Measurements from ENCODE around the gene ZBTB32. TPM values are rescaled to one million over a fixed set of nuclear protein-coding genes. Genes with fewer than 3 reads are reported as not detected.

The ZBTB32 gene
- total RNA-seq, 2 experiments from 2014 or later, result 2.2 to 3.3 TPM

DNA sequence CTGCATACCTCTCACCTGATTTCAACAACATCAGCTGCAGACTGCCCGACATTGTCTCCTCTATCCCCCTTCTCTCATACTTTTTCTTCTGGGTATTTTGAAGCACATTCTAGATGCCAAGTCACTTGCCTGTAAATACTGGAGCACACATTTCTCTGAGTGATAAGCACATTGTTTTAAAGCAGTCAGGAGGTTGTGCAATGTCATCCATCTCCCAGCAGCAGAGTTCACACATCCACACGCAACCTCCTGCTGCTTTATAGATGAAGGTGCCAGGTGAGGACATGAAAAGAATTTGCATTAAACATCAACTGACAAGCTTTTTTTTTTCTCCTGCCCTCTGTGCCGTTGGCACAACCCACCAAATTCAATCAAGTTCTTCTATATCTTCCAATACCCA, 32.5 kb upstream of the ZBTB32 start:
- Mint-ChIP-seq H3K27me3 (peaks cover 24% of the 10 kb centered on the region), H3K9me3 (no peaks in the 10 kb centered on the region), H3K4me1 (ENCODE audit: low read depth) (peaks cover 10% of the 10 kb centered on the region), H3K36me3 (ENCODE audit: low read depth) (no peaks in the 10 kb centered on the region), H3K4me3 (no peak overlapping the region), H3K27ac (no peak overlapping the region)
- DNase-seq, result no peak
- Histone ChIP-seq H3K9me3 (ENCODE audit: control insufficient read depth in 1 of 2, insufficient read depth in 1 of 2, low read length in 2 of 2) (no peaks in the 10 kb centered on the region), H3K4me3 (ENCODE audit: low read length) (no peak overlapping the region), H3K36me3 (ENCODE audit: insufficient read depth, low read length) (no peaks in the 10 kb centered on the region), H3K27ac (ENCODE audit: low read depth in 1 of 2, low read length in 2 of 2) (no peak overlapping the region), H3K27me3 (ENCODE audit: control insufficient read depth in 1 of 2, insufficient read depth in 2 of 2, low read length in 2 of 2) (peaks cover 11 to 13% of the 10 kb centered on the region in 2 experiments), H3K4me1 (ENCODE audit: insufficient read depth, low read length) (peaks cover 12% of the 10 kb centered on the region)
- POLR2A ChIA-PET, result no interaction called here
- CTCF ChIA-PET, result no interaction called here
- no peak for ATAC-seq (ENCODE audit: poor library complexity)
- intact Hi-C loops (cut with DNase I, micrococcal nuclease), result loop anchor here in 1 of 2 experiments (10.0 kb wide), 1 partner anchor 107 kb away; the partner anchor contains the start of gene ATP4A
- TF ChIP-seq, protein P1, sequence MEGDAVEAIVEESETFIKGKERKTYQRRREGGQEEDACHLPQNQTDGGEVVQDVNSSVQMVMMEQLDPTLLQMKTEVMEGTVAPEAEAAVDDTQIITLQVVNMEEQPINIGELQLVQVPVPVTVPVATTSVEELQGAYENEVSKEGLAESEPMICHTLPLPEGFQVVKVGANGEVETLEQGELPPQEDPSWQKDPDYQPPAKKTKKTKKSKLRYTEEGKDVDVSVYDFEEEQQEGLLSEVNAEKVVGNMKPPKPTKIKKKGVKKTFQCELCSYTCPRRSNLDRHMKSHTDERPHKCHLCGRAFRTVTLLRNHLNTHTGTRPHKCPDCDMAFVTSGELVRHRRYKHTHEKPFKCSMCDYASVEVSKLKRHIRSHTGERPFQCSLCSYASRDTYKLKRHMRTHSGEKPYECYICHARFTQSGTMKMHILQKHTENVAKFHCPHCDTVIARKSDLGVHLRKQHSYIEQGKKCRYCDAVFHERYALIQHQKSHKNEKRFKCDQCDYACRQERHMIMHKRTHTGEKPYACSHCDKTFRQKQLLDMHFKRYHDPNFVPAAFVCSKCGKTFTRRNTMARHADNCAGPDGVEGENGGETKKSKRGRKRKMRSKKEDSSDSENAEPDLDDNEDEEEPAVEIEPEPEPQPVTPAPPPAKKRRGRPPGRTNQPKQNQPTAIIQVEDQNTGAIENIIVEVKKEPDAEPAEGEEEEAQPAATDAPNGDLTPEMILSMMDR (IDR thresholded peaks at IDR 0.05), result no peak

DNA sequence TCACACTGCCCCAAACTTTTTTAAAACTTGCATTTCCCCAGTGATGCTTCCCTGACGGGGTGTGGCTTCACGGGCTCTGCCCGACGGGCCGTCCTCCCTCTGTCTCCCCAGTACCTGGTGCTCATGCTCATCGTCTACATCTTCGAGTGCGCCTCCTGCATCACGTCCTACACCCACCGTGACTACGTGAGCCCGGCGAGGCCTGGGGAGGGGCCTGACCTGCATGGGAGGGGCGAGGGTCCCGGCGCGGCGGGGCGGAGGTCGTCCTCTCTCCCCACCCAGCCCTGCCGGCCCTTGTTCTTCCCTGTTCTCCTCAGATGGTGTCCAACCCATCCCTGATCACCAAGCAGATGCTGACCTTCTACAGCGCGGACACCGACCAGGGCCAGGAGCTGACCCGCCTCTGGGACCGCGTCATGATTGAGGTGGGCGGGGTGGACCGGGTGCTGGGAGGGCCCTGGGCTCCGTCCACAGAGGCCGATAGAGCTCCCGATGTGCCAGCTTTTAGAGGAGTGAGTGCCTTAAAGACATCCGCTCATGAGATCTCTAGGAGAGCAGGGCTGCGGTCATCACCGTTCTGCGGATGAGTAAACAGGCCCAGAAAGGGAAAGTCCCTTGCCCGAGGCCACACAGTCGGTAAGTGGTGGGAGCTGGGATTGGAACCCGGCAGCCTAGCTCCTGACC, 31.1 kb upstream of the ZBTB32 start:
- peaks cover 29% of the 10 kb centered on the region for H3K27me3 Mint-ChIP-seq
- CTCF ChIA-PET, result interaction anchor here (0.6 kb wide), 1 partner anchor 21 kb away, joined by 4 read pairs; no protein-coding TSS in a partner anchor
- intact Hi-C loops (cut with DNase I, micrococcal nuclease), result loop anchor here in 1 of 2 experiments (10.0 kb wide), 1 partner anchor 108 kb away; the partner anchor contains the start of gene ATP4A

DNA sequence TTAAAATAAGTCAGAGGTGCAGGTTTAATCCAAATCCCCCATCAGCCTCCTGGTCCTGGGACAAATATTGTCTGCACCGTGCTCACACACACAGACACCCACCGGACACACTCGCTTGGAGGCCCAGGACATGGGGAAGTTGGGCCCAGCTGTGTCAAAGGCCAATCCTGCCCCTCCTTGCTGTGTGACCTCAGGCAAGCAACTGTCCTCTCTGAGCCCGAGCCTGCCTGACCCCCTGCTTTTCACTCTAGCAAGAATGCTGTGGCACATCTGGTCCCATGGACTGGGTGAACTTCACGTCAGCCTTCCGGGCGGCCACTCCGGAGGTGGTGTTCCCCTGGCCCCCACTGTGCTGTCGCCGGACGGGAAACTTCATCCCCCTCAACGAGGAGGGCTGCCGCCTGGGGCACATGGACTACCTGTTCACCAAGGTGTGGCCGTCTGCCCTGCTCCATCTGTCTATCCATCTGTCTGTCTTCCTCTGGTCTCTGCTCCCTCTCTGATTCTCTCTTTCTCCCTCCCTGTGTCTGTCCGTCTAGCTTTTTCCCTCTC, 28.7 kb upstream of the ZBTB32 start:
- Histone ChIP-seq H3K4me3 (ENCODE audit: low read length) (no peak overlapping the region), H3K27me3 (ENCODE audit: control insufficient read depth in 1 of 2, insufficient read depth in 2 of 2, low read length in 2 of 2) (peaks cover 5 to 9% of the 10 kb centered on the region in 2 experiments), H3K4me1 (ENCODE audit: insufficient read depth, low read length) (peaks cover 12% of the 10 kb centered on the region), H3K27ac (ENCODE audit: low read depth in 1 of 2, low read length in 2 of 2) (no peak overlapping the region), H3K9me3 (ENCODE audit: control insufficient read depth in 1 of 2, insufficient read depth in 1 of 2, low read length in 2 of 2) (no peaks in the 10 kb centered on the region), H3K36me3 (ENCODE audit: insufficient read depth, low read length) (no peaks in the 10 kb centered on the region)
- TF ChIP-seq, protein P1 (IDR thresholded peaks at IDR 0.05), result no peak
- DNase-seq, result no peak
- ChIA-PET CTCF (no interaction called here), POLR2A (no interaction called here)
- Mint-ChIP-seq H3K27me3 (peaks cover 22% of the 10 kb centered on the region), H3K36me3 (ENCODE audit: low read depth) (no peaks in the 10 kb centered on the region), H3K27ac (no peak overlapping the region), H3K4me1 (ENCODE audit: low read depth) (peaks cover 10% of the 10 kb centered on the region), H3K4me3 (no peak overlapping the region), H3K9me3 (no peaks in the 10 kb centered on the region)
- ATAC-seq (ENCODE audit: poor library complexity), result no peak
- intact Hi-C loops (cut with DNase I, micrococcal nuclease), result loop anchor here in 1 of 2 experiments (10.0 kb wide), 1 partner anchor 111 kb away; the partner anchor contains the start of gene ATP4A

More for the DNA sequence above, 31.1 kb upstream of the ZBTB32 start:
- Histone ChIP-seq H3K27me3 (ENCODE audit: control insufficient read depth in 1 of 2, insufficient read depth in 2 of 2, low read length in 2 of 2) (peaks cover 11 to 13% of the 10 kb centered on the region in 2 experiments), H3K27ac (ENCODE audit: low read depth in 1 of 2, low read length in 2 of 2) (no peak overlapping the region), H3K4me3 (ENCODE audit: low read length) (peak overlapping the region; percentile 57), H3K9me3 (ENCODE audit: control insufficient read depth in 1 of 2, insufficient read depth in 1 of 2, low read length in 2 of 2) (no peaks in the 10 kb centered on the region), H3K4me1 (ENCODE audit: insufficient read depth, low read length) (peaks cover 12% of the 10 kb centered on the region), H3K36me3 (ENCODE audit: insufficient read depth, low read length) (no peaks in the 10 kb centered on the region)
- Mint-ChIP-seq H3K9me3 (no peaks in the 10 kb centered on the region), H3K4me1 (ENCODE audit: low read depth) (peaks cover 10% of the 10 kb centered on the region), H3K27ac (no peak overlapping the region), H3K36me3 (ENCODE audit: low read depth) (no peaks in the 10 kb centered on the region), H3K4me3 (peak overlapping the region; percentile 65)
- TF ChIP-seq, protein P1 (IDR thresholded peaks at IDR 0.05), result no peak
- peak; percentile 79 for ATAC-seq (ENCODE audit: poor library complexity)
- POLR2A ChIA-PET, result interaction anchor here (1.1 to 1.9 kb wide), 2 partner anchors 25 to 30 kb away, joined by 6 to 7 read pairs; partner anchors contain the start of gene COX6B1
- peak in 12 of 14 experiments; percentile 7 to 69 (median 17) for DNase-seq

Data from CD4-positive, alpha-beta T cell (primary cell).